Subcutaneous adipose tissue (tissue), 4 donors: Measurements from ENCODE around the gene RGS6. TPM values are rescaled to one million over a fixed set of nuclear protein-coding genes. Genes with fewer than 3 reads are reported as not detected.

Source experiments
- CTCF ChIP-seq: fragments of 450-650 bp; IDR thresholded peaks from one replicate; pipeline ENCODE4 v1.5.1; 2016; ENCODE audit warnings: low read depth, mild to moderate bottlenecking, control low read depth, antibody characterized with exemption, moderate library complexity
- total RNA-seq, 4 donors: library from RNA; depleted of rRNA; stranded (reverse); fragments of >200 nt; gene quantifications; one replicate each; pipeline ENCODE4 v1.1.0, GENCODE V29; 2016

RGS6 gene
- total RNA-seq, 4 donors from 2014 or later: 4.4 to 32.0 (median 11.4) TPM

GRCh38 chr14:72292689-72293024 lies 360.4 kb downstream of the RGS6 start:
- no peak for TF ChIP-seq CTCF

GRCh38 chr14:72301352-72301751 lies 369.1 kb downstream of the RGS6 start:
- no peak for TF ChIP-seq CTCF

GRCh38 chr14:72303930-72304329 lies 371.7 kb downstream of the RGS6 start:
- TF ChIP-seq CTCF: no peak

- TF ChIP-seq CTCF: no peak
Observed at GRCh38 chr14:72305561-72305960, 373.3 kb downstream of the RGS6 start.

GRCh38 chr14:72308967-72309485 lies 376.8 kb downstream of the RGS6 start:
- TF ChIP-seq CTCF: no peak

GRCh38 chr14:72311116-72311515 lies 378.9 kb downstream of the RGS6 start:
- no peak for TF ChIP-seq CTCF

- TF ChIP-seq CTCF: no peak
Observed at GRCh38 chr14:72311516-72311915, 379.3 kb downstream of the RGS6 start.
